HG03442 (cell line): ENCODE measurements around the gene SNAP91.
A peak's percentile ranks its signal among the peaks of the same experiment; 100 is the strongest.
"Not testable (repeated sequence)": the region's sequence is repeated elsewhere in the genome, so short reads cannot be mapped to it uniquely, and the experiment has no call there.

Experiments
- ATAC-seq: cut with Tn5 transposase; IDR thresholded peaks from one replicate; pipeline ENCODE4 v1.9.1; 2021; ENCODE audit warnings: mild to moderate bottlenecking, moderate library complexity; ENCODE audit not compliant: unreplicated experiment

The SNAP91 gene

GRCh38 chr6:83629908-83630307 lies 79.0 kb downstream of the SNAP91 start:
- not testable (repeated sequence) for ATAC-seq

GRCh38 chr6:83615025-83615999 lies 93.6 kb downstream of the SNAP91 start:
- peak; percentile 52 for ATAC-seq

GRCh38 chr6:83613378-83613777 lies 95.5 kb downstream of the SNAP91 start:
- no peak for ATAC-seq

- no peak for ATAC-seq
These were observed 99.7 kb downstream of the SNAP91 start for GRCh38 chr6:83609248-83609647.

- no peak for ATAC-seq
These were observed 103.4 kb downstream of the SNAP91 start for GRCh38 chr6:83605517-83605916.

GRCh38 chr6:83603551-83603950 lies 105.3 kb downstream of the SNAP91 start:
- ATAC-seq, result no peak

GRCh38 chr6:83601119-83601518 lies 107.8 kb downstream of the SNAP91 start:
- ATAC-seq, result no peak

- no peak for ATAC-seq
These were observed 108.4 kb downstream of the SNAP91 start for GRCh38 chr6:83600459-83600858.

- ATAC-seq, result no peak
These were observed 111.4 kb downstream of the SNAP91 start for GRCh38 chr6:83597511-83597910.

- no peak for ATAC-seq
These were observed 111.8 kb downstream of the SNAP91 start for GRCh38 chr6:83597051-83597450.

GRCh38 chr6:83594941-83595340 lies 114.0 kb downstream of the SNAP91 start:
- no peak for ATAC-seq

- ATAC-seq, result no peak
These were observed 115.5 kb downstream of the SNAP91 start for GRCh38 chr6:83593395-83593785.

- peak; percentile 97 for ATAC-seq
These were observed 116.0 kb downstream of the SNAP91 start for GRCh38 chr6:83592770-83593394.

- no peak for ATAC-seq
These were observed 118.5 kb downstream of the SNAP91 start for GRCh38 chr6:83590416-83590815.

GRCh38 chr6:83589076-83589475 lies 119.8 kb downstream of the SNAP91 start:
- no peak for ATAC-seq

- no peak for ATAC-seq
These were observed 130.8 kb downstream of the SNAP91 start for GRCh38 chr6:83578057-83578456.

- ATAC-seq, result no peak
These were observed 134.1 kb downstream of the SNAP91 start for GRCh38 chr6:83574783-83575182.

GRCh38 chr6:83571663-83572185 lies 137.2 kb downstream of the SNAP91 start:
- not testable (repeated sequence) for ATAC-seq

GRCh38 chr6:83558975-83559374 lies 149.9 kb downstream of the SNAP91 start:
- no peak for ATAC-seq

- no peak for ATAC-seq
These were observed 152.0 kb downstream of the SNAP91 start for GRCh38 chr6:83556871-83557270.

GRCh38 chr6:83551748-83552147 lies 157.2 kb downstream of the SNAP91 start:
- ATAC-seq, result not testable (repeated sequence)

- ATAC-seq, result not testable (repeated sequence)
These were observed 158.4 kb downstream of the SNAP91 start for GRCh38 chr6:83550482-83550881.
